DND-41 (cell line): Measurements from ENCODE around the gene HNRNPUL1.

ENCODE experiments used
- ATAC-seq: fragments of 200-7000 bp; cut with Tn5 transposase; 3 replicates; pipeline ENCODE4 v1.9.1; 2021; ENCODE audit warnings: low read depth; ENCODE audit not compliant: insufficient read depth
- DNase-seq: peaks from one replicate; pipeline ENCODE4 v3.0.0-alpha.2; 2020
- H2AFZ ChIP-seq: 2 replicates; pipeline ENCODE4 v1.6.0; 2012; ENCODE audit warnings: low read depth, low read length
- H3K27ac ChIP-seq: 2 replicates; pipeline ENCODE4 v1.5.1; 2012; ENCODE audit warnings: low read length, inconsistent platforms
- H3K27me3 ChIP-seq: fragments of 200-600 bp; sonication (generic); 2 replicates; pipeline ENCODE4 v1.6.0; 2012; ENCODE audit warnings: low read length, mild to moderate bottlenecking, inconsistent platforms; ENCODE audit not compliant: insufficient read depth, poor library complexity
- H3K36me3 ChIP-seq: 2 replicates; pipeline ENCODE4 v1.5.1; 2012; ENCODE audit warnings: low read length, inconsistent platforms; ENCODE audit not compliant: insufficient read depth
- H3K4me1 ChIP-seq: 2 replicates; pipeline ENCODE4 v1.5.1; 2012; ENCODE audit warnings: mild to moderate bottlenecking, low read length; ENCODE audit not compliant: insufficient read depth
- H3K4me2 ChIP-seq: 2 replicates; pipeline ENCODE4 v1.6.0; 2012; ENCODE audit warnings: mild to moderate bottlenecking, moderate library complexity, low read length, inconsistent platforms; ENCODE audit not compliant: insufficient read depth
- H3K4me3 ChIP-seq, 2 experiments: fragments of 200-600 bp in 1 of 2; shearing (Covaris generic) in 1 of 2; 2 replicates each; pipeline ENCODE4 v1.5.1; 2012 to 2016; ENCODE audit warnings: inconsistent platforms in 2 of 2, low read length in 2 of 2, mild to moderate bottlenecking in 2 of 2, low read depth in 1 of 2, moderate library complexity in 1 of 2
- H3K79me2 ChIP-seq: 2 replicates; pipeline ENCODE4 v1.6.0; 2012; ENCODE audit warnings: low read length, inconsistent platforms; ENCODE audit not compliant: insufficient read depth
- H3K9ac ChIP-seq: 2 replicates; pipeline ENCODE4 v1.6.0; 2012; ENCODE audit warnings: low read depth, mild to moderate bottlenecking, inconsistent platforms, low read length, moderate library complexity
- H3K9me3 ChIP-seq: 2 replicates; pipeline ENCODE4 v1.5.1; 2012; ENCODE audit warnings: low read length, moderate library complexity, mild to moderate bottlenecking, inconsistent platforms; ENCODE audit not compliant: insufficient read depth, severe bottlenecking
- H4K20me1 ChIP-seq: 2 replicates; pipeline ENCODE4 v1.6.0; 2012; ENCODE audit warnings: low read length; ENCODE audit not compliant: insufficient read depth
- CTCF ChIP-seq: IDR thresholded peaks from 2 replicates; pipeline ENCODE4 v1.5.1; 2012; ENCODE audit warnings: borderline replicate concordance, low read length, moderate library complexity, mild to moderate bottlenecking; ENCODE audit not compliant: poor library complexity, severe bottlenecking; ENCODE audit errors: extremely low read depth
- EZH2 ChIP-seq: IDR thresholded peaks from 3 replicates; pipeline ENCODE4 v1.6.1; 2012; ENCODE audit warnings: borderline replicate concordance, low read depth, mild to moderate bottlenecking, moderate library complexity, low read length, inconsistent platforms; ENCODE audit not compliant: severe bottlenecking

Gene HNRNPUL1

GRCh38 chr19:41307954-41308449 is 43.8 kb downstream of the HNRNPUL1 start:
- no peak for DNase-seq
- Histone ChIP-seq H3K27ac (peak overlapping the region; percentile 78), H3K4me1 (peaks cover 82% of the 10 kb centered on the region), H4K20me1 (peaks cover 35% of the 10 kb centered on the region), H3K27me3 (no peaks in the 10 kb centered on the region), H3K4me3 (peak overlapping the region in 1 of 2 experiments; percentile 8; a peak in 1 of 4 replicates), H3K79me2 (peaks cover 37% of the 10 kb centered on the region), H2AFZ (no peak overlapping the region), H3K9me3 (no peaks in the 10 kb centered on the region), H3K9ac (peak overlapping the region; percentile 46), H3K4me2 (peak overlapping the region; percentile 80), H3K36me3 (peaks cover 56% of the 10 kb centered on the region)
- TF ChIP-seq CTCF: no peak
- no peak for TF ChIP-seq EZH2
- ATAC-seq: no peak

- H3K4me2 ChIP-seq: peak overlapping the region; percentile 80
- H4K20me1 ChIP-seq: peaks cover 33% of the 10 kb centered on the region
- ATAC-seq (peak; percentile 62), DNase-seq (peak; percentile 87)
- TF ChIP-seq CTCF (peak; percentile 100), EZH2 (no peak)
- H3K36me3 ChIP-seq: peaks cover 56% of the 10 kb centered on the region
- H3K4me1 ChIP-seq: peaks cover 80% of the 10 kb centered on the region
- H3K4me3 ChIP-seq: peak overlapping the region in 1 of 2 experiments; percentile 65; a peak in 1 of 4 replicates
- H2AFZ ChIP-seq: no peak overlapping the region
- peak overlapping the region; percentile 70 for H3K9ac ChIP-seq
- H3K9me3 ChIP-seq: no peaks in the 10 kb centered on the region
- no peaks in the 10 kb centered on the region for H3K27me3 ChIP-seq
- peak overlapping the region; percentile 97 for H3K27ac ChIP-seq
- peaks cover 40% of the 10 kb centered on the region for H3K79me2 ChIP-seq
Measured at GRCh38 chr19:41308450-41309179, 44.4 kb downstream of the HNRNPUL1 start.

DNA sequence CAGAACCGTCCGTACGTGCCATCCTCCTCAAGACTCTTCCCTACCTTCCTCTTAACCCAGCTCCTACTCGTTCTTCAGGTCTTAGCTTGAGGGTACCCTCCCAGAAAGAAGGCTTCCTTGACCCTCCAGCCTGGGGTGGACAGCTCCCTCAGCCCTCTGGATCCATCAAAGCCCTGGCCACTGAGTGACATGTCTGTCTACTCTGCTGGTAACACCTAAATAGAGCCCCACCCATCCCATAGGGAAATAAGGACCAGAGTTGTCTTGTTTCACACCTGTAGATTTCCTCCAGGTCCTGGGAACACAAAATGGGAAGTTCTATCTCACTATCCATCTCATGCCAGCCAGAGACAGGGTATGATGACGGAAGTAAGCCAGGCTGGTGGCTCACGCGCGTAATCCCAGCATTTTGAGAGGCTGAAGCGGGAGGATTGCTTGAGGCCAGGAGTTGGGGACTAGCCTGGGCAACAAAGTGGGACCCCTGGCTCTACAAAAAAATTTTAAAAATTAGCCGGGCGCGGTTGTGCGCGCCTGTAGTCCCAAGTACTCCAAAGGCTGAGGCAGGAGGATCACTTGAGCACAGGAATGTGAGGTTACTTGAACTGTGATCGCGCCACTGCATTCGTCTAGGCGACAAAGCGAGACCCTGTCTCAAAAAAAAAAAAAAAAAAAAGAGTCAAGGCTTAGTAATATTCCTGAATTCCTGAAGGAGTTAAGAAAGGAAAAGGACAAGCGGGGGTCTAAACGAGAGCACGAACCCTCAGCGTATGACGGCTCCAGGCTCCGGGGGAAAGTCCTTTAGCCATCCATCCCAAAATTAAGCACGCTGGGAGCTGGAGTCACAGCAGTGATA is 45.2 kb downstream of the HNRNPUL1 start:
- peaks cover 52% of the 10 kb centered on the region for H3K36me3 ChIP-seq
- peak overlapping the region; percentile 97 for H3K27ac ChIP-seq
- peak overlapping the region; percentile 55 to 65 for H3K4me3 ChIP-seq
- ATAC-seq (no peak), DNase-seq (no peak)
- peaks cover 25% of the 10 kb centered on the region for H4K20me1 ChIP-seq
- no peak for TF ChIP-seq CTCF
- no peak for TF ChIP-seq EZH2
- no peaks in the 10 kb centered on the region for H3K27me3 ChIP-seq
- peaks cover 72% of the 10 kb centered on the region for H3K4me1 ChIP-seq
- peak overlapping the region; percentile 88 for H2AFZ ChIP-seq
- no peaks in the 10 kb centered on the region for H3K9me3 ChIP-seq
- peak overlapping the region; percentile 70 for H3K9ac ChIP-seq
- peaks cover 47% of the 10 kb centered on the region for H3K79me2 ChIP-seq
- H3K4me2 ChIP-seq: peak overlapping the region; percentile 80
